GM21737 (cell line): ENCODE results near the gene MCIDAS.

Source experiments
- ATAC-seq: cut with Tn5 transposase; IDR thresholded peaks from one replicate; pipeline ENCODE4 v1.9.1; 2021; ENCODE audit warnings: mild to moderate bottlenecking, moderate library complexity; ENCODE audit not compliant: unreplicated experiment

MCIDAS gene

GRCh38 chr5:55171471-55171870 is 55.6 kb downstream of the MCIDAS start:
- ATAC-seq, result no peak
